Sigmoid colon (tissue), 4 donors: ENCODE measurements around the gene TCF20.

Experiments used
- EP300 ChIP-seq, 4 donors: sonication (generic); formaldehyde crosslinking; IDR thresholded peaks; one replicate each; pipeline ENCODE4 v1.6.1; 2017; ENCODE audit warnings: antibody characterized with exemption in 4 of 4
- POLR2AphosphoS5 ChIP-seq, 4 donors: sonication (generic); formaldehyde crosslinking; IDR thresholded peaks; one replicate each; pipeline ENCODE4 v1.6.1; 2017; ENCODE audit warnings: antibody characterized with exemption in 4 of 4
- TF ChIP-seq, protein P1 (sequence below), 4 experiments: fragments of 450-650 bp in 3 of 4; fragments of 200-600 bp in 1 of 4; IDR thresholded peaks; one replicate each; pipeline ENCODE4 v1.5.1; 2016 to 2019; ENCODE audit warnings: antibody characterized with exemption in 4 of 4, mild to moderate bottlenecking in 3 of 4, moderate library complexity in 2 of 4

DNA sequence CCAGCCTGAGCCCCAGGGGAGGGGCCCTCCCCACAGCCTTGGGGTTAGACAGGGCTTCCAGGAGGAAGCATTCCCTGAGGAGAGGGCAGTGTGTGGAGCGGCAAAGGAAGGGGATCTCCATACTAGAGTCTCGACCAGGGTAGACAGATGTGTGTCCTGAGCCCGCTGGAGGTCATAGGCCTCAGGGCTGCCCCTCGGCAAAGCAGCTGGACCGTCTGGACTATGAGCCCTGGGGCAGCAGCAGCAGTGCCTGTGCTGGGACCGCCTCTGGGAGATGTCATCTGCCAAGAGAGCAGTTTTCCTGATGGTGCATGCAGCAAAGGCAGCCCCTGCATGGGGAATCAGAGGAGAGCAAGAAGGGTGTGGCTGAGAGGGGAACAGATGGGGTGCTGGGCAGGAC is 20.8 kb upstream of the TCF20 start:
- TF ChIP-seq, protein P1, sequence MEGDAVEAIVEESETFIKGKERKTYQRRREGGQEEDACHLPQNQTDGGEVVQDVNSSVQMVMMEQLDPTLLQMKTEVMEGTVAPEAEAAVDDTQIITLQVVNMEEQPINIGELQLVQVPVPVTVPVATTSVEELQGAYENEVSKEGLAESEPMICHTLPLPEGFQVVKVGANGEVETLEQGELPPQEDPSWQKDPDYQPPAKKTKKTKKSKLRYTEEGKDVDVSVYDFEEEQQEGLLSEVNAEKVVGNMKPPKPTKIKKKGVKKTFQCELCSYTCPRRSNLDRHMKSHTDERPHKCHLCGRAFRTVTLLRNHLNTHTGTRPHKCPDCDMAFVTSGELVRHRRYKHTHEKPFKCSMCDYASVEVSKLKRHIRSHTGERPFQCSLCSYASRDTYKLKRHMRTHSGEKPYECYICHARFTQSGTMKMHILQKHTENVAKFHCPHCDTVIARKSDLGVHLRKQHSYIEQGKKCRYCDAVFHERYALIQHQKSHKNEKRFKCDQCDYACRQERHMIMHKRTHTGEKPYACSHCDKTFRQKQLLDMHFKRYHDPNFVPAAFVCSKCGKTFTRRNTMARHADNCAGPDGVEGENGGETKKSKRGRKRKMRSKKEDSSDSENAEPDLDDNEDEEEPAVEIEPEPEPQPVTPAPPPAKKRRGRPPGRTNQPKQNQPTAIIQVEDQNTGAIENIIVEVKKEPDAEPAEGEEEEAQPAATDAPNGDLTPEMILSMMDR (IDR thresholded peaks at IDR 0.05) = no peak
- TF ChIP-seq POLR2AphosphoS5 (IDR thresholded peaks at IDR 0.05) (no peak), EP300 (IDR thresholded peaks at IDR 0.05) (no peak)
